NCI-H1694 (cell line): ENCODE data around the gene AFG1L.
"Not testable (repeated sequence)": the region's sequence is repeated elsewhere in the genome, so short reads cannot be mapped to it uniquely, and the experiment has no call there.

Experiments used
- DNase-seq: peaks from one replicate; lab custom pipeline; 2025; lab: John Stamatoyannopoulos, UW

The AFG1L gene

GRCh38 chr6:108416047-108416833 is 121.4 kb downstream of the AFG1L start:
- DNase-seq = not testable (repeated sequence)

GRCh38 chr6:108417027-108417426 is 122.2 kb downstream of the AFG1L start:
- no peak for DNase-seq

GRCh38 chr6:108419474-108419873 is 124.6 kb downstream of the AFG1L start:
- no peak for DNase-seq

GRCh38 chr6:108419934-108420609 is 125.2 kb downstream of the AFG1L start:
- no peak for DNase-seq

GRCh38 chr6:108421366-108421765 is 126.5 kb downstream of the AFG1L start:
- no peak for DNase-seq

- no peak for DNase-seq
These were observed 129.3 kb downstream of the AFG1L start for GRCh38 chr6:108423982-108424705.

GRCh38 chr6:108425428-108425827 is 130.6 kb downstream of the AFG1L start:
- no peak for DNase-seq

GRCh38 chr6:108432143-108432542 is 137.3 kb downstream of the AFG1L start:
- no peak for DNase-seq

- no peak for DNase-seq
These were observed 137.9 kb downstream of the AFG1L start for GRCh38 chr6:108432792-108433191.

- DNase-seq = no peak
These were observed 139.4 kb downstream of the AFG1L start for GRCh38 chr6:108434222-108434621.

- DNase-seq = no peak
These were observed 140.5 kb downstream of the AFG1L start for GRCh38 chr6:108435391-108435790.

- DNase-seq = no peak
These were observed 141.9 kb downstream of the AFG1L start for GRCh38 chr6:108436771-108437170.

- no peak for DNase-seq
These were observed 143.0 kb downstream of the AFG1L start for GRCh38 chr6:108437821-108438220.

GRCh38 chr6:108438918-108439317 is 144.1 kb downstream of the AFG1L start:
- no peak for DNase-seq

GRCh38 chr6:108441141-108441540 is 146.3 kb downstream of the AFG1L start:
- DNase-seq = no peak

GRCh38 chr6:108442770-108443520 is 148.1 kb downstream of the AFG1L start:
- no peak for DNase-seq

- no peak for DNase-seq
These were observed 151.8 kb downstream of the AFG1L start for GRCh38 chr6:108446629-108447150.

- no peak for DNase-seq
These were observed 153.6 kb downstream of the AFG1L start for GRCh38 chr6:108448481-108448880.

GRCh38 chr6:108449717-108450116 is 154.9 kb downstream of the AFG1L start:
- not testable (repeated sequence) for DNase-seq

GRCh38 chr6:108451816-108452215 is 157.0 kb downstream of the AFG1L start:
- DNase-seq = no peak

- no peak for DNase-seq
These were observed 157.9 kb downstream of the AFG1L start for GRCh38 chr6:108452711-108453195.
